K562 (cell line): ENCODE data around the gene CAPN8. TPM values are rescaled to one million over a fixed set of nuclear protein-coding genes. Genes with fewer than 3 reads are reported as not detected.
A peak's percentile ranks its signal among the peaks of the same experiment; 100 is the strongest.

Experiments
- ATF7 ChIP-seq: fragments of 450-650 bp; IDR thresholded peaks from 2 replicates; pipeline ENCODE4 v1.7.1; 2014; ENCODE audit warnings: mild to moderate bottlenecking, moderate library complexity
- BACH1 ChIP-seq: fragments of 200-800 bp; sonication (Bioruptor generic); IDR thresholded peaks from 2 replicates; pipeline ENCODE4 v1.6.1; 2016; ENCODE audit warnings: missing genetic modification characterization, missing compliant biosample characterization
- BRD4 ChIP-seq: fragments of 200-600 bp; sonication (generic); IDR thresholded peaks from 2 replicates; pipeline ENCODE4 v1.6.1; 2017; ENCODE audit warnings: inconsistent platforms
- CBFA2T2 ChIP-seq: fragments of 450-650 bp; conservative IDR thresholded peaks from 2 replicates; pipeline ENCODE4 v1.6.1; 2017; ENCODE audit warnings: mild to moderate bottlenecking
- EGR1 ChIP-seq: fragments of 450-650 bp; conservative IDR thresholded peaks from 2 replicates; pipeline ENCODE4 v1.6.1; 2017; ENCODE audit warnings: mild to moderate bottlenecking
- ETV6 ChIP-seq, 3 experiments: fragments of 150-350 bp in 1 of 3; sonication (generic) in 1 of 3; formaldehyde crosslinking in 1 of 3; IDR thresholded peaks; 2 replicates each; pipeline versions ENCODE4 v1.6.1 to v1.8.0; 2014 to 2022; ENCODE audit warnings: borderline replicate concordance in 2 of 3, low read depth in 2 of 3, antibody characterized with exemption in 1 of 3, low read length in 1 of 3, mild to moderate bottlenecking in 1 of 3, missing genetic modification reagents in 1 of 3
- KLF16 ChIP-seq: IDR thresholded peaks from 2 replicates; pipeline ENCODE4 v1.6.1; 2016; ENCODE audit warnings: antibody characterized with exemption
- MEF2D ChIP-seq: conservative IDR thresholded peaks from 2 replicates; pipeline ENCODE4 v1.6.1; 2016; ENCODE audit warnings: low read depth, missing genetic modification characterization, missing compliant biosample characterization
- PRPF4 ChIP-seq: fragments of 200-400 bp; formaldehyde crosslinking; IDR thresholded peaks from one replicate; pipeline ENCODE4 v1.6.1; 2017; ENCODE audit warnings: low read length, low read depth, mild to moderate bottlenecking; ENCODE audit not compliant: insufficient read depth, poor library complexity, severe bottlenecking
- PTBP1 ChIP-seq: fragments of 200-400 bp; formaldehyde crosslinking; IDR thresholded peaks from 2 replicates; pipeline ENCODE4 v1.6.1; 2017; ENCODE audit warnings: low read depth, low read length
- RBFOX2 ChIP-seq: fragments of 200-400 bp; formaldehyde crosslinking; IDR thresholded peaks from 2 replicates; pipeline ENCODE4 v1.6.1; 2017; ENCODE audit warnings: low read depth, mild to moderate bottlenecking, low read length, moderate library complexity
- RBM39 ChIP-seq: fragments of 200-400 bp; formaldehyde crosslinking; optimal IDR thresholded peaks from 2 replicates; pipeline ENCODE3; 2018; ENCODE audit warnings: low read depth, low read length
- RUNX1 ChIP-seq: sonication (generic); IDR thresholded peaks from 2 replicates; pipeline ENCODE4 v1.6.1; 2016; ENCODE audit warnings: antibody characterized with exemption, low read depth
- TCFL5 ChIP-seq: fragments of 250-450 bp; sonication (Bioruptor Pico); conservative IDR thresholded peaks from 2 replicates; pipeline ENCODE4 v1.6.1; 2021; ENCODE audit warnings: mild to moderate bottlenecking, moderate library complexity, matching md5 sums
- ZNF12 ChIP-seq: sonication (generic); formaldehyde crosslinking; IDR thresholded peaks from 2 replicates; pipeline ENCODE4 v1.4.0; 2020; ENCODE audit warnings: mild to moderate bottlenecking, missing genetic modification reagents
- ZNF282 ChIP-seq: sonication (generic); formaldehyde crosslinking; IDR thresholded peaks from 2 replicates; pipeline ENCODE4 v1.8.1; 2023; ENCODE audit warnings: missing genetic modification reagents
- polyA plus RNA-seq, 8 experiments: library from polyadenylated mRNA; depleted of rRNA in 4 of 8; stranded (reverse) in 5 of 8; unstranded in 3 of 8; fragments of >200 nt; fragmentation: Nextera tagmentation in 2 of 8; fragmentation: Illumina TruSeq in 1 of 8; extraction: Ambion mirVana in 2 of 8; extraction: Trizol in 1 of 8; gene quantifications; 2 replicates each; pipeline versions ENCODE4 v1.2.1 to v1.2.3, GENCODE V29; 2011 to 2014; ENCODE audit warnings: inconsistent platforms in 1 of 8, missing spikeins in 1 of 8
- total RNA-seq, 7 experiments: library from RNA; depleted of rRNA in 6 of 7; stranded (reverse); fragments of >200 nt in 6 of 7; fragmentation: Illumina TruSeq in 2 of 7; extraction: Trizol in 2 of 7; gene quantifications; 2 replicates each; pipeline versions ENCODE4 v1.2.1 to v1.2.3, GENCODE V29; 2011 to 2021; ENCODE audit warnings: low replicate concordance in 1 of 7
- TF ChIP-seq, protein P1 (sequence below), 2 experiments: fragments of 450-650 bp in 1 of 2; sonication (generic) in 1 of 2; formaldehyde crosslinking; conservative IDR thresholded peaks; 2 replicates each; pipeline versions ENCODE4 v1.4.0 to v1.8.1; 2020 to 2022; ENCODE audit warnings: mild to moderate bottlenecking in 1 of 2, missing genetic modification reagents in 1 of 2
- TF ChIP-seq, protein P2 (sequence below): sonication (generic); formaldehyde crosslinking; IDR thresholded peaks from 2 replicates; pipeline ENCODE4 v1.8.0; 2023; ENCODE audit warnings: mild to moderate bottlenecking, missing genetic modification reagents
- TF ChIP-seq, protein P3 (sequence below): IDR thresholded peaks from 3 replicates; pipeline ENCODE4 v1.6.1; 2011; ENCODE audit warnings: borderline replicate concordance, mild to moderate bottlenecking, moderate library complexity; ENCODE audit not compliant: insufficient read length; ENCODE audit errors: extremely low read depth

The CAPN8 gene
- total and polyA plus RNA-seq, 9 of the 15 experiments (the other 6 are each of a cell fraction or from before 2014, with no cell fraction given) = 0.06 TPM; not detected in 8

DNA sequence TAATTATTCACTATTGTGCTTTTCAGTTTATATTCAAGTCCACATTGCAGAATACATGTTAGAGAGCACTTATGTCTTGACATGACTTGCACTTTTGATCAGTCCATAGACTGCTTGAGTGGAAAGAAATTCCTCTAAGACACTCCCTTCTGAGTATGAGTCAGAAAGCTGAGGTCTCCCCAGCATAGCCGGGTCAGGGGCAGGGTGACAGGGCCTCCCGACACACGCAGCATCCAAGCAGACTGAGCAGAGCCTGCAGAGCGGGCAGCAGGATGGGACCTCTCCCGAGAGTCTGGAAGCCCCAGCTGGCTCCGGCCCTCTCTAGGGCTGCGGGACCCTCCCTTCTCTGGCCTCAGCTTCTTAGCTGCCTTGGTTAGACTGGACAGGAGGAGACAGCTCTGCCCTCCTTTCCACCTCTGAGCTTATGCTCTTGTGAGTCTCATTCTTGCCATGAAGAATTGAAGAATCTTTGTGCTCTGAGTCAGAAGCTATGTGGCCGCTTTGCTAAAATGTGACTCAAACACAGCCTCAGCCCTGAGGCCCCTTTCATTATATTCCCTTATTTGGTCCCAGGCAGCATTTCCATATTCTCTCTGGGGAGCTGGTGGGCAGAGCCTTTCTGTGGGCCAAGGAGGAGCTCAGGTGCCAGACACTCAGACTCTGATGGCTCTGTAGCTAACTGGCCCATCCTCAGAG is 35.6 kb upstream of the CAPN8 start (continued):
- TF ChIP-seq, protein P1, sequence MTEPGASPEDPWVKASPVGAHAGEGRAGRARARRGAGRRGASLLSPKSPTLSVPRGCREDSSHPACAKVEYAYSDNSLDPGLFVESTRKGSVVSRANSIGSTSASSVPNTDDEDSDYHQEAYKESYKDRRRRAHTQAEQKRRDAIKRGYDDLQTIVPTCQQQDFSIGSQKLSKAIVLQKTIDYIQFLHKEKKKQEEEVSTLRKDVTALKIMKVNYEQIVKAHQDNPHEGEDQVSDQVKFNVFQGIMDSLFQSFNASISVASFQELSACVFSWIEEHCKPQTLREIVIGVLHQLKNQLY (CRISPR knock-in tag; conservative IDR thresholded peaks at IDR 0.05) = no peak
- no peak for TF ChIP-seq BRD4
- peak; percentile 45; the same call in 1 of the 2 replicates for TF ChIP-seq BACH1 (tag)
- no peak for TF ChIP-seq EGR1
- no peak for TF ChIP-seq KLF16
- no peak; the same call in 1 of the 2 replicates for TF ChIP-seq ZNF12 (CRISPR knock-in tag)
- TF ChIP-seq RUNX1 = no peak
- no peak for TF ChIP-seq CBFA2T2
- no peak for TF ChIP-seq PTBP1
- TF ChIP-seq TCFL5 (CRISPR knock-in tag) = no peak
- TF ChIP-seq ATF7 = peak; percentile 65
- TF ChIP-seq, protein P2, sequence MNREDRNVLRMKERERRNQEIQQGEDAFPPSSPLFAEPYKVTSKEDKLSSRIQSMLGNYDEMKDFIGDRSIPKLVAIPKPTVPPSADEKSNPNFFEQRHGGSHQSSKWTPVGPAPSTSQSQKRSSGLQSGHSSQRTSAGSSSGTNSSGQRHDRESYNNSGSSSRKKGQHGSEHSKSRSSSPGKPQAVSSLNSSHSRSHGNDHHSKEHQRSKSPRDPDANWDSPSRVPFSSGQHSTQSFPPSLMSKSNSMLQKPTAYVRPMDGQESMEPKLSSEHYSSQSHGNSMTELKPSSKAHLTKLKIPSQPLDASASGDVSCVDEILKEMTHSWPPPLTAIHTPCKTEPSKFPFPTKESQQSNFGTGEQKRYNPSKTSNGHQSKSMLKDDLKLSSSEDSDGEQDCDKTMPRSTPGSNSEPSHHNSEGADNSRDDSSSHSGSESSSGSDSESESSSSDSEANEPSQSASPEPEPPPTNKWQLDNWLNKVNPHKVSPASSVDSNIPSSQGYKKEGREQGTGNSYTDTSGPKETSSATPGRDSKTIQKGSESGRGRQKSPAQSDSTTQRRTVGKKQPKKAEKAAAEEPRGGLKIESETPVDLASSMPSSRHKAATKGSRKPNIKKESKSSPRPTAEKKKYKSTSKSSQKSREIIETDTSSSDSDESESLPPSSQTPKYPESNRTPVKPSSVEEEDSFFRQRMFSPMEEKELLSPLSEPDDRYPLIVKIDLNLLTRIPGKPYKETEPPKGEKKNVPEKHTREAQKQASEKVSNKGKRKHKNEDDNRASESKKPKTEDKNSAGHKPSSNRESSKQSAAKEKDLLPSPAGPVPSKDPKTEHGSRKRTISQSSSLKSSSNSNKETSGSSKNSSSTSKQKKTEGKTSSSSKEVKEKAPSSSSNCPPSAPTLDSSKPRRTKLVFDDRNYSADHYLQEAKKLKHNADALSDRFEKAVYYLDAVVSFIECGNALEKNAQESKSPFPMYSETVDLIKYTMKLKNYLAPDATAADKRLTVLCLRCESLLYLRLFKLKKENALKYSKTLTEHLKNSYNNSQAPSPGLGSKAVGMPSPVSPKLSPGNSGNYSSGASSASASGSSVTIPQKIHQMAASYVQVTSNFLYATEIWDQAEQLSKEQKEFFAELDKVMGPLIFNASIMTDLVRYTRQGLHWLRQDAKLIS (CRISPR knock-in tag) = no peak
- TF ChIP-seq RBM39 = no peak
- TF ChIP-seq PRPF4 = no peak
- TF ChIP-seq ZNF282 (CRISPR knock-in tag) = no peak
- no peak for TF ChIP-seq ETV6 (IDR thresholded peaks at IDR 0.05; ENCODE audit: borderline replicate concordance in 1 of 2, low read depth in 2 of 2, low read length in 1 of 2)
- no peak for TF ChIP-seq ETV6 (CRISPR knock-in tag; IDR thresholded peaks at IDR 0.05; ENCODE audit: borderline replicate concordance)
- TF ChIP-seq RBFOX2 = peak; percentile 61
- no peak; the same call in 1 of the 2 replicates for TF ChIP-seq MEF2D
- TF ChIP-seq, protein P3, sequence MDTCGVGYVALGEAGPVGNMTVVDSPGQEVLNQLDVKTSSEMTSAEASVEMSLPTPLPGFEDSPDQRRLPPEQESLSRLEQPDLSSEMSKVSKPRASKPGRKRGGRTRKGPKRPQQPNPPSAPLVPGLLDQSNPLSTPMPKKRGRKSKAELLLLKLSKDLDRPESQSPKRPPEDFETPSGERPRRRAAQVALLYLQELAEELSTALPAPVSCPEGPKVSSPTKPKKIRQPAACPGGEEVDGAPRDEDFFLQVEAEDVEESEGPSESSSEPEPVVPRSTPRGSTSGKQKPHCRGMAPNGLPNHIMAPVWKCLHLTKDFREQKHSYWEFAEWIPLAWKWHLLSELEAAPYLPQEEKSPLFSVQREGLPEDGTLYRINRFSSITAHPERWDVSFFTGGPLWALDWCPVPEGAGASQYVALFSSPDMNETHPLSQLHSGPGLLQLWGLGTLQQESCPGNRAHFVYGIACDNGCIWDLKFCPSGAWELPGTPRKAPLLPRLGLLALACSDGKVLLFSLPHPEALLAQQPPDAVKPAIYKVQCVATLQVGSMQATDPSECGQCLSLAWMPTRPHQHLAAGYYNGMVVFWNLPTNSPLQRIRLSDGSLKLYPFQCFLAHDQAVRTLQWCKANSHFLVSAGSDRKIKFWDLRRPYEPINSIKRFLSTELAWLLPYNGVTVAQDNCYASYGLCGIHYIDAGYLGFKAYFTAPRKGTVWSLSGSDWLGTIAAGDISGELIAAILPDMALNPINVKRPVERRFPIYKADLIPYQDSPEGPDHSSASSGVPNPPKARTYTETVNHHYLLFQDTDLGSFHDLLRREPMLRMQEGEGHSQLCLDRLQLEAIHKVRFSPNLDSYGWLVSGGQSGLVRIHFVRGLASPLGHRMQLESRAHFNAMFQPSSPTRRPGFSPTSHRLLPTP = no peak
